Ovary (tissue), 3 donors: ENCODE data around the gene CHFR.

ENCODE experiments used
- CTCF ChIP-seq, 3 donors: fragments of 450-650 bp in 2 of 3; fragments of 200-600 bp in 1 of 3; IDR thresholded peaks; one replicate each; pipeline versions ENCODE4 v1.5.1 to v1.8.0; 2016 to 2022; ENCODE audit warnings: antibody characterized with exemption in 3 of 3, mild to moderate bottlenecking in 1 of 3
- EP300 ChIP-seq: sonication (generic); formaldehyde crosslinking; IDR thresholded peaks from one replicate; pipeline ENCODE4 v1.6.1; 2017; ENCODE audit warnings: antibody characterized with exemption
- POLR2A ChIP-seq: fragments of 450-650 bp; IDR thresholded peaks from one replicate; pipeline ENCODE4 v1.6.1; 2017; ENCODE audit warnings: antibody characterized with exemption, mild to moderate bottlenecking, moderate library complexity
- donor health status: DM: no; HTN: no; CAD: no.

GRCh38 chr12:132858718-132859266 lies 28.6 kb downstream of the CHFR start:
- TF ChIP-seq CTCF (IDR thresholded peaks at IDR 0.05) (no peak), POLR2A (no peak), EP300 (no peak)
